Measurements from ENCODE around the gene DCAF4. TPM values are rescaled to one million over a fixed set of nuclear protein-coding genes. Genes with fewer than 3 reads are reported as not detected.
A peak's percentile ranks its signal among the peaks of the same experiment; 100 is the strongest.

Gene DCAF4
- polyA plus RNA-seq, 1 donor: 15.3 TPM

DNA sequence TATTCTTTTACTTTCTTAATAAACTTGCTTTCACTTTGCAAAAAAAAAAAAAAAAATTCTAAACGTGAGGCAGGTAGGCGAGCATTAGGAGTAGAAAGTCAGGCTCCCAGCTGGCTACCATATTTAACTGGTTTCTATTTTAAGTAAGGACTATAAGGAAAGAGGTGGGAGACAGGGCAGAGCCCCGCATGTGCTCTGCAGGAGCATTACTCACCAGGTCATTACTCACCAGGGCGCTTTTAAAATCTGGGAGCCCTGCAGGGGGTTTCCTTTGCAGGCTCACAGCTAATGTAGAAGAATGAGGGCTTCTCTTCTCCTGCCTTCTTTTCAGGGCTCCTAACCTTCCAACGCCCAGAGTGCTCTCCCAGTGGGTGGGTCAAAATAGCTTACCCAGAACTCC lies 18.4 kb upstream of the DCAF4 start:
- H3K27ac ChIP-seq (ENCODE audit: low read length): peak overlapping the region; percentile 69
- H3K36me3 ChIP-seq (ENCODE audit: control insufficient read depth, insufficient read depth, low read length): no peaks in the 10 kb centered on the region
- H3K27me3 ChIP-seq (ENCODE audit: control insufficient read depth, insufficient read depth, low read length): no peaks in the 10 kb centered on the region
- H3K9me3 ChIP-seq (ENCODE audit: control insufficient read depth, low read depth, low read length): no peaks in the 10 kb centered on the region
- H3K4me1 ChIP-seq (ENCODE audit: control insufficient read depth, insufficient read depth, low read length): peaks cover 8% of the 10 kb centered on the region
- 40% methylated on average over 1 of the region's 5 CpGs for WGBS (ENCODE audit: insufficient coverage, low lambda C conversion rate)
- H3K4me3 ChIP-seq (ENCODE audit: low read length): no peak overlapping the region
- DNase-seq: peak in 1 of 2 donors; percentile 52

DNA sequence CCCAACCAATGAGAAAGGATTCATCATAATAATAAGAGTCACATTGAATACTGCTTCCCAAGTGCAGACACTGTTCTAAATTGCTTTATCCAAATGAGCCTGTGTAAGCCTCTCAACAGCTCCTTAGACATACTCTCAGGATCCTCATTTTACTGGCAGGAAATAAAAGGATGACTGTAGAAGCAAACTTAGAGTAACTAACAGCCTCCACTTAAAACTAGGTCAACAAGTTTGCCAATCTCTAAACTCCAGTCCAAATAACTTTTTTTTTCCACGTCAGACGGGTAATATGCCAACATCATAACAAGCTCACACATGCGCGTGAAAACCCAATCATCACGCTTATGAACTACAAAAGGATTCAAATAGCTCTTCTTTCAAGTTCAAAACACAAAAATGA lies 17.1 kb upstream of the DCAF4 start:
- no peaks in the 10 kb centered on the region for H3K9me3 ChIP-seq (ENCODE audit: control insufficient read depth, low read depth, low read length)
- no peaks in the 10 kb centered on the region for H3K27me3 ChIP-seq (ENCODE audit: control insufficient read depth, insufficient read depth, low read length)
- DNase-seq: no peak
- 86% methylated on average over 5 of the region's 5 CpGs for WGBS (ENCODE audit: insufficient coverage, low lambda C conversion rate)
- H3K36me3 ChIP-seq (ENCODE audit: control insufficient read depth, insufficient read depth, low read length): no peaks in the 10 kb centered on the region
- peaks cover 8% of the 10 kb centered on the region for H3K4me1 ChIP-seq (ENCODE audit: control insufficient read depth, insufficient read depth, low read length)
- no peak overlapping the region for H3K27ac ChIP-seq (ENCODE audit: low read length)
- no peak overlapping the region for H3K4me3 ChIP-seq (ENCODE audit: low read length)

DNA sequence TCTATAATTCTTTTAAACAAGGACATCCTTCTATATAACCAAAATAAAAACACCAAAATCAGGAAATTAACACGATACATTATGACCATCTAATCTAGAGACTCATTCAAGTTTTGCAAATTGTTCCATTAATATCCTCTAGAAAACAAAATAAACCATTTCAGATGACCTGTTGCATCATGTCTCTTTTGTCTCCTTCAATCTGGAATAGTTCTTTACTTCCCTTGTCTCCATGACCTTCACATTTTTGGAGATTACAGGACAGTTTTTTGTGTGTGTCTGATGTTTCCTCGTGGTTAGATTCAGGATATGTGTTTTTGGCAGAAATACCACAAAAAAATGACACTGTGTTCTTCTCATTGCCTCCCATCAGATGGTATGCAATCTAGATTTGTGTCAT lies 12.5 kb upstream of the DCAF4 start:
- Histone ChIP-seq H3K36me3 (ENCODE audit: control insufficient read depth, insufficient read depth, low read length) (no peaks in the 10 kb centered on the region), H3K4me3 (ENCODE audit: low read length) (no peak overlapping the region), H3K4me1 (ENCODE audit: control insufficient read depth, insufficient read depth, low read length) (no peaks in the 10 kb centered on the region), H3K27ac (ENCODE audit: low read length) (no peak overlapping the region), H3K9me3 (ENCODE audit: control insufficient read depth, low read depth, low read length) (no peaks in the 10 kb centered on the region), H3K27me3 (ENCODE audit: control insufficient read depth, insufficient read depth, low read length) (peaks cover 12% of the 10 kb centered on the region)
- DNase-seq: no peak
- WGBS (ENCODE audit: insufficient coverage, low lambda C conversion rate): 83% methylated on average over 1 of the region's 2 CpGs

DNA sequence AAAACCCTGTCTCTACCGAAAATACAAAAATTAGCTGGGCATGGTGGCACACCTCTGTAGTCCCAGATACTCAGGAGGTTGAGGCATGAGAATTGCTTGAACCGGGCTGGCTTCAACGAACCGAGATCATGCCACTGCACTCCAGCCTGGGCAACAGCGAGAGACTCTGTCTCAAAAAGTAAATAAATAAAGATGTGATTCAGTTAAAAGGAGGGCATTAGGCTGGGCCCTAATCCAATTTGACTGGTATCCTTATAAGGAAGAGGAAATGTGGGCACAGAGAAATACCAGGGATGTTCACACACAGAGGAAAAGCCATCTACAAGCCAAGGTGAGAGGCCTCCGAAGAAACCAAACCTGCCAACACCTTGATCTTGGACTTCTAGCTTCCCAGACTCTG lies 10.1 kb upstream of the DCAF4 start:
- Histone ChIP-seq H3K4me1 (ENCODE audit: control insufficient read depth, insufficient read depth, low read length) (no peaks in the 10 kb centered on the region), H3K36me3 (ENCODE audit: control insufficient read depth, insufficient read depth, low read length) (no peaks in the 10 kb centered on the region), H3K9me3 (ENCODE audit: control insufficient read depth, low read depth, low read length) (no peaks in the 10 kb centered on the region), H3K4me3 (ENCODE audit: low read length) (no peak overlapping the region), H3K27me3 (ENCODE audit: control insufficient read depth, insufficient read depth, low read length) (peaks cover 18% of the 10 kb centered on the region), H3K27ac (ENCODE audit: low read length) (no peak overlapping the region)
- DNase-seq: no peak
- no CpG with 5 or more reads among the region's 6 CpGs for WGBS (ENCODE audit: insufficient coverage, low lambda C conversion rate)

DNA sequence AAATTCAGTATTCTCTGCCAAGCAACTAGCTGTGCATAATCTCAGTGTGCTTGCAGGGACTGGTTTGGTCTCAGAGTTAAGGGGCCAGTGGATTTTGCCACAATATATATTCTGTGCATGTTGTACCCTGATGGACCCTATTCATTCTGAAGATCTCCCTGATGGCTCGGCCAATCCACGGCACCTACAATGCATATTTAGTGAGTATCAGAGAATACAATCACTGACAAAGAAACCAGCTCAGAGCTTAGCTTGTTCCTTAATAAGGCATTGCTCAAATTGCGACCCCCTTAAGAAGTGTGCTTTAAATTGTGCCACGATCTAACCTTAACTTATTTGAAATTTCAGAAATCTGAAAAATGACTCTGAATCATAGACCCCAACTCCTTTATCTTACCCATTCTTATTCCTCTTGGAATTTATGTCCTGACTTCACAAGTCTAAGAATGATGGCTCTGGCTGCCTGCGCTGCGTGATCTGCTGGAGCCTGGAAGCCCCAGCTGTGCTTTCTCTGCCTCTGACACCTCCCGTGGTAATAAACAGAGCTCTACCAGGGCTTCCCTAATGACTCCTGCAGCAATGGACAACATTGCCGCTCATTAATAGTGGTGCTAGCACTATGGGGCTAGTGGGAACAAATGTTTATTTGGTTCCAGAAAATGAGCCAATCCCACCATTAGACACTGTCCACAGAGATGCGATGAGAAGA lies 9.0 kb upstream of the DCAF4 start:
- 40% methylated on average over 1 of the region's 9 CpGs for WGBS (ENCODE audit: insufficient coverage, low lambda C conversion rate)
- Histone ChIP-seq H3K4me3 (ENCODE audit: low read length) (no peak overlapping the region), H3K27me3 (ENCODE audit: control insufficient read depth, insufficient read depth, low read length) (peaks cover 18% of the 10 kb centered on the region), H3K27ac (ENCODE audit: low read length) (no peak overlapping the region), H3K36me3 (ENCODE audit: control insufficient read depth, insufficient read depth, low read length) (no peaks in the 10 kb centered on the region), H3K4me1 (ENCODE audit: control insufficient read depth, insufficient read depth, low read length) (no peaks in the 10 kb centered on the region), H3K9me3 (ENCODE audit: control insufficient read depth, low read depth, low read length) (no peaks in the 10 kb centered on the region)
- no peak for DNase-seq

DNA sequence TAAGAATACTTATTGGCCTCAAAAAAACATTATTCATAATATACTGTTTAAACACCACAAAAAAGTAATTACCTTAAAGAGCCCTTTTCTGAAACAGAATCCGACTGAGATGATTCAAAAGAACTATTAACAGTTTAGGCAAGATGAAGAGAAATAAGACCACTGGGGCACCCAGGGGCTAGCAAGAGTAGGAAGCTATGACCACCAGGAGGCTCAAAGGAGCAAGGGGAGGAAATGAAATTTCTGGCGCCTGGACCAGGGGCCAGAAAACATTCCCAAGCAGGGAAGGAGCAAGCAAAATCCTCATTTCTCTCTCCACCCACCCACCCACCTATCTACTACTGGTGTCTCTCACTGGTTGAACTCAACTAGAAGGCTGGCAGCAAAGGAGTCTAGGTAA lies 6.3 kb upstream of the DCAF4 start:
- Histone ChIP-seq H3K27me3 (ENCODE audit: control insufficient read depth, insufficient read depth, low read length) (peaks cover 18% of the 10 kb centered on the region), H3K4me1 (ENCODE audit: control insufficient read depth, insufficient read depth, low read length) (no peaks in the 10 kb centered on the region), H3K4me3 (ENCODE audit: low read length) (no peak overlapping the region), H3K27ac (ENCODE audit: low read length) (no peak overlapping the region), H3K36me3 (ENCODE audit: control insufficient read depth, insufficient read depth, low read length) (no peaks in the 10 kb centered on the region), H3K9me3 (ENCODE audit: control insufficient read depth, low read depth, low read length) (no peaks in the 10 kb centered on the region)
- DNase-seq: no peak
- WGBS (ENCODE audit: insufficient coverage, low lambda C conversion rate): 60% methylated on average over 1 of the region's 2 CpGs

DNA sequence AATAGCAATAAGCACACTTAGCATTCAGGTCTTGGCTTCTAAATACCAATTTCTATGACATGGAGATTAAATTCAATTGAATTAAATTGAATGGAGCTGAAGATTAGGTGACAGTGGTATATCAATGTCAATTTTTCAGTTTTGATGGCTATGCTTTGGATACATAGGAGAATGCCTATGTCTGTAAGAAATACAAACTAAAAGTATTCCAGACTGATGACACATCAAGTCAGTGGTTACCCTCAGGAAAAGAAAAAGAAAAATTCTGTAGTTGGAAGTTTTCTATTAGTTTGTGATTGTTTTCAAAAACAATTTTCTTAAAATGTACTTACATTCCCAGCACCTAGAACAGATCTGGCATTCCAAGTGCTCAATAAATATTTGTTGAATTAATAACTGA lies 4.9 kb upstream of the DCAF4 start:
- Histone ChIP-seq H3K4me3 (ENCODE audit: low read length) (no peak overlapping the region), H3K27me3 (ENCODE audit: control insufficient read depth, insufficient read depth, low read length) (peaks cover 18% of the 10 kb centered on the region), H3K9me3 (ENCODE audit: control insufficient read depth, low read depth, low read length) (no peaks in the 10 kb centered on the region), H3K36me3 (ENCODE audit: control insufficient read depth, insufficient read depth, low read length) (no peaks in the 10 kb centered on the region), H3K27ac (ENCODE audit: low read length) (no peak overlapping the region), H3K4me1 (ENCODE audit: control insufficient read depth, insufficient read depth, low read length) (peaks cover 5% of the 10 kb centered on the region)
- DNase-seq: no peak

DNA sequence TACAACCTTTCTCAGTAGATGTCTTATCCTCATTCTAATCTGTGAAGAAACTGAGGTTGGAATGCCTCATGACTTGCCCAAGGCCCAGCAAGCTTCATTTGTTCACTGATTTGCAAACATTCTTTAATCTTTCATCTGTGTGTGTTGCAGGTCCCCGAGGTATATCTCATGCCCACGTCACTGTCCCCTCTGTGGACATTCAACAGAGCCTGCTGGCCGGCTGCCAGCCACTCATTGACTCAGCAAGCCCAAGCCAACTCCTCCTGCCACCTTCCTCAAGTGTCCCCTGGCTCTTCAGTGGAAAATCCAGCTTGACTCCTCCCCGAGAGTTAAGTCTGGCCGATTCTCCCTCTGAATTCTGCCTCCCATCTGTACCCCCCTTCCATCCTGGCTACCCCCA lies 1.9 kb upstream of the DCAF4 start:
- H3K4me3 ChIP-seq (ENCODE audit: low read length): no peak overlapping the region
- DNase-seq: no peak
- H3K36me3 ChIP-seq (ENCODE audit: control insufficient read depth, insufficient read depth, low read length): no peaks in the 10 kb centered on the region
- peaks cover 3% of the 10 kb centered on the region for H3K9me3 ChIP-seq (ENCODE audit: control insufficient read depth, low read depth, low read length)
- 71% methylated on average over 1 of the region's 5 CpGs for WGBS (ENCODE audit: insufficient coverage, low lambda C conversion rate)
- peaks cover 3% of the 10 kb centered on the region for H3K27me3 ChIP-seq (ENCODE audit: control insufficient read depth, insufficient read depth, low read length)
- H3K27ac ChIP-seq (ENCODE audit: low read length): no peak overlapping the region
- H3K4me1 ChIP-seq (ENCODE audit: control insufficient read depth, insufficient read depth, low read length): peaks cover 5% of the 10 kb centered on the region

DNA sequence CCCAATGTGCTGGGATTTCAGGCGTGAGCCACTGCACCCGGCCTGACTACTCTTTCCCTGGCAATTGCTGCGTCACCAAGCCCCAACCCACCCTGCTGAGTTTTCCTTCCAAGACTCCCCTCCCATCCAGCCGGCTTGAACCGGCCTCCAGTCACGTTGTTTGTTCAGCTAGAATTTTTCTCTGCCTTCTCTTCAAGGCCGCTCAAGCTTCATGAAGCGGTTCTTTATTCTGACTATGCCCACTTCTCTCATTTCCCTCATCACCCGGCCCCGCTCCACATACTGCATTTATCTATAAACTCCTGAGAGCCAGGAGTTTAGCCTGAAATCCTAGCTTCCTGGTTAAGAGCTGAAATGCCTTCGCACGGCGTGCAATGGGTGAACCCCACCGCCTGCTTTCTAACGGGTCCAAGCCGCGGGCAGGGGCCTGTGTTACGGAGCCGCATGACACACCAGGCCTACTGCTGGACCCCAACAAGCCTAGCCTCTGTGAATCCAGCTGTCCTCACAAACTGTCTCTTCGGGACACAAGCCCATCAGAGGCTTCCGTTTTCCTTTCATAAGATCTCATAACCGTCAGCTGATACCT lies 999 bp upstream of the DCAF4 start:
- Histone ChIP-seq H3K9me3 (ENCODE audit: control insufficient read depth, low read depth, low read length) (peaks cover 3% of the 10 kb centered on the region), H3K4me3 (ENCODE audit: low read length) (peak overlapping the region; percentile 77), H3K27me3 (ENCODE audit: control insufficient read depth, insufficient read depth, low read length) (no peaks in the 10 kb centered on the region), H3K36me3 (ENCODE audit: control insufficient read depth, insufficient read depth, low read length) (no peaks in the 10 kb centered on the region), H3K4me1 (ENCODE audit: control insufficient read depth, insufficient read depth, low read length) (peaks cover 5% of the 10 kb centered on the region), H3K27ac (ENCODE audit: low read length) (peak overlapping the region; percentile 67)
- DNase-seq: no peak
- no CpG with 5 or more reads among the region's 22 CpGs for WGBS (ENCODE audit: insufficient coverage, low lambda C conversion rate)

DNA sequence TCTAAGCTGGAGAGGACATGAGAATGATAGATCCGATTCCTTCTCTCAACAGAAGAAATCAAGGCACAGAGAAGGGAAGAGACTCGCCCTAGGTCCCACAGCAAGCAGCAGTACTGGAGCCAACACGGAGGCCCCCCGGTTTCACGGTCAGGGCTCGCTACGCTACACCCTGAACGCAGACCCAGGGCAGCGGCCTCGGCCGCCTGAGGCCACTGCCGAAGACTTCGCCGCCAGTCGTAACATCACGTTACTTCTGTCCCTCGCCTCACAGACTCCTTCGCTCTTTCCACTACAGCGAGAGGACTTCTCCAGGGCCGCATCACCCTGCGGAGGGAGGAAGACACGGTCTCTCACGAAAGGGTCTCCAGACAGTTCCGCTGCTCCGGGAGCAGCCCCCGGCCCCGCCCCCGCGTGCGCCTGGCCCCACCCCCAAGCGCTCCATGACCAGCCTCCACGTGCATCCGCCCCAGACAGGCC lies 411 bp upstream of the DCAF4 start:
- H3K9me3 ChIP-seq (ENCODE audit: control insufficient read depth, low read depth, low read length): peaks cover 3% of the 10 kb centered on the region
- no CpG with 5 or more reads among the region's 33 CpGs for WGBS (ENCODE audit: insufficient coverage, low lambda C conversion rate)
- H3K27ac ChIP-seq (ENCODE audit: low read length): peak overlapping the region; percentile 67
- no peaks in the 10 kb centered on the region for H3K36me3 ChIP-seq (ENCODE audit: control insufficient read depth, insufficient read depth, low read length)
- H3K4me1 ChIP-seq (ENCODE audit: control insufficient read depth, insufficient read depth, low read length): peaks cover 5% of the 10 kb centered on the region
- H3K4me3 ChIP-seq (ENCODE audit: low read length): peak overlapping the region; percentile 77
- H3K27me3 ChIP-seq (ENCODE audit: control insufficient read depth, insufficient read depth, low read length): no peaks in the 10 kb centered on the region
- DNase-seq: no peak

DNA sequence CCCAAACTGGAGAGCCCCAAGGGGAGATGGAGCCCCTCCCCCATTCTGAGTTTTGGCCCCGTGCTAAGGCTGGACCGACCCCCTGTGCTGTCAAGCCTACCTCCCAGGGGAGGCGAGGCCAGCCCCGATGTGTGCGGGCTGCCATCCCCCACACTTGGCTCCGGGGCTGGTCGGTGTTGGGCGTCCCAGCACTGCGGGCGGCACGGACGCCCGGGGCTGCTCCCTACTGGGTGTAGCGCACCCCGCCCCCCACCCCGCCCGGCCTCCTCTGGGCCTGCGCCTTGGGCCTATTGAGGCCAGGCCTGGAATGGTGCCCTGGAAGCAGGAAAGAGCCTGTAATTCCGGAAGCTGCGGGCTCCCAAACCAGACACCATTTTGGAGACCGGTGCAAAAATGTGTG lies 2.6 kb downstream of the DCAF4 start:
- WGBS (ENCODE audit: insufficient coverage, low lambda C conversion rate): no CpG with 5 or more reads among the region's 21 CpGs
- peaks cover 5% of the 10 kb centered on the region for H3K4me1 ChIP-seq (ENCODE audit: control insufficient read depth, insufficient read depth, low read length)
- no peaks in the 10 kb centered on the region for H3K27me3 ChIP-seq (ENCODE audit: control insufficient read depth, insufficient read depth, low read length)
- no peak for DNase-seq
- H3K36me3 ChIP-seq (ENCODE audit: control insufficient read depth, insufficient read depth, low read length): no peaks in the 10 kb centered on the region
- no peak overlapping the region for H3K4me3 ChIP-seq (ENCODE audit: low read length)
- H3K9me3 ChIP-seq (ENCODE audit: control insufficient read depth, low read depth, low read length): peaks cover 3% of the 10 kb centered on the region
- no peak overlapping the region for H3K27ac ChIP-seq (ENCODE audit: low read length)
